Uterine smooth muscle cell (primary cell): Measurements from ENCODE around the gene KRTAP5-10. TPM values are rescaled to one million over a fixed set of nuclear protein-coding genes. Genes with fewer than 3 reads are reported as not detected.

Experiments used
- total RNA-seq: library from RNA; depleted of rRNA; stranded (reverse); fragments of >200 nt; gene quantifications from 2 replicates; pipeline ENCODE4 v1.2.3, GENCODE V29; 2014

The KRTAP5-10 gene
- not detected in 2 replicates for total RNA-seq

DNA sequence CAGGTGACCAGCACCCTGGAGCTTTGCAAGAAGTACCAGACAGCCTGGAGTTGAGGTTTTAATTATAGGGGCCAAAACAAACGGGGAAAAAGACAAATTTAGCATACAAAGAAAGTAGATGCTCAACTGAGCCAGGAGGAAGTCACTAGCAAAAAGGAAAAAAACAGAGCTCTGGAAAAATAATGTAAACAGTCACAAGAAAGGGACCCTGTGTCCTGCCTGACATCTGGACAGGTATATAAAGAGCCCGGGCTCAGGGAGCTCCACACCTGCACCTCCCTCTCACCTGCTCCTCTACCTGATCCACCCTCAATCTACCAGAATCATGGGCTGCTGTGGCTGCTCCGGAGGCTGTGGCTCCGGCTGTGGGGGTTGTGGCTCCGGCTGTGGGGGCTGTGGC, at the start of gene KRTAP5-10:
Gene KRTAP5-10, plus strand, starts transcription at position 301 of the 400 bp plus-strand sequence. Its CDS starts 25 bp downstream, at position 326.

GRCh38 chr11:71526796-71527575, 38.4 kb upstream of the KRTAP5-10 start, which contains the start of gene KRTAP5-7:
Gene KRTAP5-7 (plus strand): TSS chr11:71527267. CDS start chr11:71527301, 34 bp downstream.

GRCh38 chr11:71537977-71538665, 27.2 kb upstream of the KRTAP5-10 start, which contains the start of gene KRTAP5-8:
Gene KRTAP5-8 (plus strand): TSS chr11:71538025. CDS start chr11:71538056, 31 bp downstream.

GRCh38 chr11:71548120-71548519, 17.2 kb upstream of the KRTAP5-10 start, which contains the start of gene KRTAP5-9:
Gene KRTAP5-9 (plus strand): TSS chr11:71548420. CDS start chr11:71548658, 238 bp downstream.

GRCh38 chr11:71582309-71582895, 17.0 kb downstream of the KRTAP5-10 start, which contains the start of gene KRTAP5-11:
Gene KRTAP5-11 (minus strand): TSS chr11:71582875. CDS start chr11:71582837, 38 bp downstream.

Other genes with a start within 250 kb of the KRTAP5-10 start
- gene DHCR7, start 117.2 kb upstream of the KRTAP5-10 start, total RNA-seq = 73.9 and 131 TPM in 2 replicates
- gene NADSYN1, start 112.4 kb upstream of the KRTAP5-10 start, total RNA-seq = 58.3 and 106 TPM in 2 replicates
- gene KRTAP5-7, start 38.3 kb upstream of the KRTAP5-10 start, total RNA-seq = 0.11 TPM in 1 of 2 replicates, not detected in the other
- gene KRTAP5-8, start 27.5 kb upstream of the KRTAP5-10 start, total RNA-seq = not detected in 2 replicates
- gene KRTAP5-9, start 17.1 kb upstream of the KRTAP5-10 start, total RNA-seq = not detected in 2 replicates
- gene KRTAP5-11, start 17.3 kb downstream of the KRTAP5-10 start, total RNA-seq = not detected in 2 replicates